Stomach (tissue), 9 donors: ENCODE measurements around the gene GSG1L. TPM values are rescaled to one million over a fixed set of nuclear protein-coding genes. Genes with fewer than 3 reads are reported as not detected.

Experiments used
- DNase-seq, 2 donors: peaks; one replicate each; pipeline versions ENCODE4 v3.0.0 to v3.0.0-alpha.2; 2013 to 2019
- H3K27ac ChIP-seq, 5 donors: fragments of 200-600 bp in 4 of 5; sonication (generic) in 4 of 5; one replicate each; pipeline ENCODE4 v1.5.1; 2013 to 2019; ENCODE audit warnings: mild to moderate bottlenecking in 1 of 5, moderate library complexity in 1 of 5
- H3K27me3 ChIP-seq, 3 donors: fragments of 200-600 bp; sonication (generic); one replicate each; pipeline ENCODE4 v1.5.1; 2017 to 2019; ENCODE audit warnings: mixed run types in 1 of 3
- H3K36me3 ChIP-seq, 4 donors: fragments of 200-600 bp; sonication (generic); 1 replicate in 3 of 4; 2 replicates in 1 of 4; pipeline ENCODE4 v1.5.1; 2016 to 2019
- H3K4me1 ChIP-seq, 4 donors: fragments of 200-600 bp; sonication (generic); one replicate each; pipeline ENCODE4 v1.5.1; 2016 to 2019
- H3K4me3 ChIP-seq, 4 donors: fragments of 200-600 bp; sonication (generic) in 3 of 4; one replicate each; pipeline ENCODE4 v1.5.1; 2016 to 2019; ENCODE audit warnings: mild to moderate bottlenecking in 1 of 4
- H3K9me3 ChIP-seq, 4 donors: fragments of 200-600 bp; sonication (generic); one replicate each; pipeline ENCODE4 v1.5.1; 2016 to 2019
- CTCF ChIP-seq, 7 experiments: fragments of 450-650 bp in 4 of 7; fragments of 200-600 bp in 3 of 7; sonication (generic) in 3 of 7; IDR thresholded peaks; one replicate each; pipeline ENCODE4 v1.5.1; 2016 to 2019; ENCODE audit warnings: antibody characterized with exemption in 7 of 7, control low read depth in 2 of 7, mild to moderate bottlenecking in 1 of 7
- EP300 ChIP-seq: sonication (generic); formaldehyde crosslinking; IDR thresholded peaks from one replicate; pipeline ENCODE4 v1.6.1; 2017; ENCODE audit warnings: antibody characterized with exemption
- POLR2A ChIP-seq, 4 donors: fragments of 450-650 bp; IDR thresholded peaks; one replicate each; pipeline ENCODE4 v1.6.1; 2016; ENCODE audit warnings: antibody characterized with exemption in 4 of 4, control low read depth in 2 of 4, mild to moderate bottlenecking in 1 of 4, moderate library complexity in 1 of 4
- POLR2AphosphoS5 ChIP-seq, 3 donors: sonication (generic); formaldehyde crosslinking; IDR thresholded peaks; one replicate each; pipeline ENCODE4 v1.6.1; 2016; ENCODE audit warnings: antibody characterized with exemption in 3 of 3
- WGBS, 5 donors: extraction: QIAGEN DNeasy Blood & Tissue Kit in 3 of 5; methylation state at CpG; one replicate each; pipeline versions ENCODE4 v1.1.5 to v1.1.7; 2013 to 2018; 5-methylcytosine and 5-hydroxymethylcytosine counted together
- intact Hi-C: fragments of 100-400 bp; cut with DNase I; formaldehyde crosslinking; loops from one replicate; pipeline ENCODE4 v1.15.1; 2023; ENCODE audit warnings: low total_unique reads
- polyA plus RNA-seq, 3 donors: library from polyadenylated mRNA; stranded (reverse); fragments of 200-250 nt; gene quantifications; one replicate each; pipeline ENCODE4 v1.2.3, GENCODE V29; 2013
- total RNA-seq, 5 donors: library from RNA; depleted of rRNA; stranded (reverse); fragments of >200 nt; gene quantifications; one replicate each; pipeline versions ENCODE4 v1.1.0 to v1.2.3, GENCODE V29; 2014 to 2016
- donor health status: healthy with polysubstance abuse.
- donor health status: Bipolar disorder and iron deficiency.
- donor health status: healthy.

Gene GSG1L
- total and polyA plus RNA-seq, 8 donors: 0.06 TPM; not detected in 7

GRCh38 chr16:27917949-27918348 is 145.6 kb downstream of the GSG1L start:
- TF ChIP-seq POLR2AphosphoS5 (IDR thresholded peaks at IDR 0.05): no peak
- no peak for TF ChIP-seq EP300
- no peak for TF ChIP-seq CTCF (IDR thresholded peaks at IDR 0.05)
- TF ChIP-seq POLR2A (IDR thresholded peaks at IDR 0.05): no peak
- intact Hi-C loops: no loop called here
- Histone ChIP-seq H3K36me3 (no peaks in the 10 kb centered on the region), H3K4me3 (no peak overlapping the region), H3K27me3 (peaks cover 0 to 83% (median 0%) of the 10 kb centered on the region in 3 donors), H3K4me1 (no peaks in the 10 kb centered on the region), H3K9me3 (no peaks in the 10 kb centered on the region), H3K27ac (no peak overlapping the region)
- 73 to 88% (median 73%) methylated on average over 1 of the region's 1 CpG for WGBS, 5 donors
- DNase-seq: no peak

GRCh38 chr16:27911486-27911885 is 152.0 kb downstream of the GSG1L start:
- intact Hi-C loops: no loop called here
- Histone ChIP-seq H3K36me3 (no peaks in the 10 kb centered on the region), H3K4me1 (no peaks in the 10 kb centered on the region), H3K4me3 (no peak overlapping the region), H3K27me3 (peaks cover 0 to 49% (median 0%) of the 10 kb centered on the region in 3 donors), H3K27ac (no peak overlapping the region), H3K9me3 (no peaks in the 10 kb centered on the region)
- no peak for DNase-seq
- no peak for TF ChIP-seq POLR2AphosphoS5 (IDR thresholded peaks at IDR 0.05)
- no peak for TF ChIP-seq CTCF (IDR thresholded peaks at IDR 0.05)
- TF ChIP-seq EP300: no peak
- TF ChIP-seq POLR2A (IDR thresholded peaks at IDR 0.05): no peak
- WGBS, 5 donors: 41 to 55% (median 45%) methylated on average over 2 of the region's 2 CpGs

GRCh38 chr16:27907457-27907972 is 156.0 kb downstream of the GSG1L start:
- H3K4me3 ChIP-seq: no peak overlapping the region
- no peaks in the 10 kb centered on the region for H3K9me3 ChIP-seq
- WGBS, 5 donors: 37 to 65% (median 50%) methylated on average over 1 of the region's 1 CpG
- H3K36me3 ChIP-seq: no peaks in the 10 kb centered on the region
- H3K4me1 ChIP-seq: no peaks in the 10 kb centered on the region
- intact Hi-C loops: no loop called here
- no peak for DNase-seq
- TF ChIP-seq POLR2A (IDR thresholded peaks at IDR 0.05): no peak
- H3K27ac ChIP-seq: no peak overlapping the region
- peaks cover 0 to 44% (median 0%) of the 10 kb centered on the region in 3 donors for H3K27me3 ChIP-seq

- Histone ChIP-seq H3K27me3 (peaks cover 0 to 45% (median 0%) of the 10 kb centered on the region in 3 donors), H3K9me3 (no peaks in the 10 kb centered on the region), H3K36me3 (no peaks in the 10 kb centered on the region), H3K4me1 (no peaks in the 10 kb centered on the region), H3K27ac (no peak overlapping the region), H3K4me3 (no peak overlapping the region)
- no peak for TF ChIP-seq POLR2AphosphoS5 (IDR thresholded peaks at IDR 0.05)
- TF ChIP-seq POLR2A (IDR thresholded peaks at IDR 0.05): no peak
- intact Hi-C loops: no loop called here
- 75 to 91% (median 82%) methylated on average over 3 of the region's 3 CpGs for WGBS, 5 donors
- no peak for DNase-seq
Measured at GRCh38 chr16:27906883-27907282, 156.6 kb downstream of the GSG1L start.

- TF ChIP-seq POLR2AphosphoS5 (IDR thresholded peaks at IDR 0.05) (no peak), CTCF (IDR thresholded peaks at IDR 0.05) (no peak), POLR2A (IDR thresholded peaks at IDR 0.05) (no peak), EP300 (no peak)
- intact Hi-C loops: no loop called here
- H3K27me3 ChIP-seq: peaks cover 0 to 43% (median 0%) of the 10 kb centered on the region in 3 donors
- H3K9me3 ChIP-seq: no peaks in the 10 kb centered on the region
- no peak for DNase-seq
- H3K4me1 ChIP-seq: no peaks in the 10 kb centered on the region
- 60 to 73% (median 67%) methylated on average over 11 to 12 of the region's 12 CpGs for WGBS, 5 donors
- H3K27ac ChIP-seq: no peak overlapping the region
- no peak overlapping the region for H3K4me3 ChIP-seq
- no peaks in the 10 kb centered on the region for H3K36me3 ChIP-seq
Measured at GRCh38 chr16:27903046-27903655, 160.4 kb downstream of the GSG1L start.
